GM12873 (cell line): ENCODE data around the gene RALGAPB.
A peak's percentile ranks its signal among the peaks of the same experiment; 100 is the strongest.

Experiments used
- TF ChIP-seq, protein P1 (sequence below): IDR thresholded peaks from 2 replicates; pipeline ENCODE4 v1.5.1; 2012; ENCODE audit warnings: low read depth, mild to moderate bottlenecking, moderate library complexity, low read length, control low read depth; ENCODE audit not compliant: insufficient read depth; ENCODE audit errors: missing control alignments

RALGAPB gene

DNA sequence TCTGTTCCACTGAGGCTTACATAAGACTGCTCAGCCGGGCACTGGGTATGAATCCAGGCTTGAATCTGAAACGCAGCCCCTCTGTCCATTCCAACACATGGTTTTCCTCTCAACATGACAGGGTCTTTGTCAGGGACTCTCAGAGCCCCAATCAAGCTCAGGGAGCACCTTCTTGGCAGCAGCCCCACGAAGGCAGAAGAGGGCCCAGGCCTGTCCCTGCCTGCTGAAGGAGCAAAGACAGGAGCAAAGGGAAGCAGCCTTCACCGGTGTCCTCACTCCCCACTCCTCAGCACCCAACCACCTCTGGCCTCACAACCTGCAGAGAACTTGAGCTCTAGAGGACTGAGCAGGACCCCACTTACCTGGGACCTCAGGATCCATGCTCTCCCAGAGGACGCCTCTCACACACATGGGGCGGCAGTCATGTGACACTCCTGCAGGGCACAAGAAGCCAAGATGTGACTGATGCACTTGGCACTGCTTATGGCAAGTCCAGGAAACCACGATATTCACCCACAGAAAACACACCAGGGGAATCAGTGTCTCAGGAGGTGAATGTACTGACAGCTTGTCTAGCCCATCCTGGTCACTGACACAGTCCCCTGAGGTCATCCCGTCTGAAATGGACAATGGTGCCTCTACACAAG is 41.8 kb upstream of the RALGAPB start:
- TF ChIP-seq, protein P1, sequence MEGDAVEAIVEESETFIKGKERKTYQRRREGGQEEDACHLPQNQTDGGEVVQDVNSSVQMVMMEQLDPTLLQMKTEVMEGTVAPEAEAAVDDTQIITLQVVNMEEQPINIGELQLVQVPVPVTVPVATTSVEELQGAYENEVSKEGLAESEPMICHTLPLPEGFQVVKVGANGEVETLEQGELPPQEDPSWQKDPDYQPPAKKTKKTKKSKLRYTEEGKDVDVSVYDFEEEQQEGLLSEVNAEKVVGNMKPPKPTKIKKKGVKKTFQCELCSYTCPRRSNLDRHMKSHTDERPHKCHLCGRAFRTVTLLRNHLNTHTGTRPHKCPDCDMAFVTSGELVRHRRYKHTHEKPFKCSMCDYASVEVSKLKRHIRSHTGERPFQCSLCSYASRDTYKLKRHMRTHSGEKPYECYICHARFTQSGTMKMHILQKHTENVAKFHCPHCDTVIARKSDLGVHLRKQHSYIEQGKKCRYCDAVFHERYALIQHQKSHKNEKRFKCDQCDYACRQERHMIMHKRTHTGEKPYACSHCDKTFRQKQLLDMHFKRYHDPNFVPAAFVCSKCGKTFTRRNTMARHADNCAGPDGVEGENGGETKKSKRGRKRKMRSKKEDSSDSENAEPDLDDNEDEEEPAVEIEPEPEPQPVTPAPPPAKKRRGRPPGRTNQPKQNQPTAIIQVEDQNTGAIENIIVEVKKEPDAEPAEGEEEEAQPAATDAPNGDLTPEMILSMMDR, result no peak

DNA sequence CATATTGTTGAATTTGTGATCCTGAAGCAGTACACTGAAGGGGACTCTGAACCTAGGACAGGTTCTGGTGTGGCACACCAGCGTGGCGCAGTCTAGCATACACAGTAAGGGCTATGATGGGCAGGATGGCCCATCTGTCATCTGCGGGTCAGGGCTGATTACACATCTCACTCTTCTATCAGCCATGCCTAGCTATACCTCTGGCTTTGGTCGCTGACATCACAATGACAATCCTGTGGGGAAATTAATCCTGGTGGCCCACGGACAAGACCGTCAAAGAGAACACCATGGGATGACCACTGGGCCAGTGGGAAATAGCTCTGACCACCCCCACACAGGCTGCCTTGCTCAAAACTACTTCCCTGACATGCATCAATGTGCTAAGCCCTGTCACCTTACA is 40.4 kb upstream of the RALGAPB start:
- TF ChIP-seq, protein P1, result no peak

DNA sequence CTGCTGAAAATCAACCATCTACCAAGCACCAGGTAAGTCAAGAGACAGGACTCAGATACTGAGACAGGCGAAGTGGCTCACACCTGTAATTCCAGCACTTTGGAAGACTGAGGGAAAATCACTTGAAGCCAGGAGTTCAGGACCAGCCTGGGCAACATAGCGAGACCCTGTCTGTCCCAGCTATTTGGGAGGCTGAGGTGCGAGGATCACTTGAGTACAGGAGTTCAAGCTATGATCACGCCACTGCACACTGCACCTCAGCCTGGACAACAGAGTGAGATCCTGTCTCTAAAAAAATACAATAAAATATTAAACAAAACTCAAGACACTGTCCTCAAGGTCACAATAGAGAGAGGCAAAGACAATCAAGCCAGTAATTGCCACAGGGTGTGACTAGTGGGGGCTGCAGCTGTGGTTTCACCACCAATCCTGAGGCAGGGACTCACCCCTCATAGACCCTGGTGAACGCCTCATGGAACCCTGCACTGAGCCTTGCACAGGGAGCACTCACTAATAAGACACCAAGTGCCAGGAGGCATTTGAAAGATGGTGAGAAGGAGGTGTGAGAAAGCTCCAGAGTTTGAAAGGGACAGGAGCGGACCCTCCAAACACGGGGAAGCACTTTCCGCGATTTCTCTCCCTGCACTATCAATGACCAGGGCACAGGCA is 39.2 kb upstream of the RALGAPB start:
- TF ChIP-seq, protein P1, result no peak

DNA sequence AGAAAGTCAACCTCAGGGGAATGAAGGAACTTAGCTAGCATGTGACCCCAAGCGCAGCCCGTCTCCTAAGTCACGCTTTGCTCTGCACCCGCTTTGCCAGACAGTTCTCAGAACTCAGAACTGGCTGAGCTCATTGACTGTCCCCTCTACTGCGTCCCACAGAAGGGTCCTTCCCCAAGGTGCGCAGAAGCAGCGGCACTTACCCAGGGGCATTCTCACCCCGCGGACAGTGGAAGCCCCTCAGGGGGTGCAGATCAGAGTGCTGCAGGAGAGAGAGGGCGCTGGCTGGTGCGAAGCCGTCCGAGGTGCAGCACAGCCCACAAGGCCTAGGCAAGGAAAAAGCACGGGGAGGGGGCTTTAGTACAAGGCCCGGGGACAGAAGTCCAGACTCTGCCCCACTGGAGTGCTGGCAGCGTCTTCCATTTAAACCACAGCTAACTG is 38.3 kb upstream of the RALGAPB start:
- TF ChIP-seq, protein P1, result no peak

DNA sequence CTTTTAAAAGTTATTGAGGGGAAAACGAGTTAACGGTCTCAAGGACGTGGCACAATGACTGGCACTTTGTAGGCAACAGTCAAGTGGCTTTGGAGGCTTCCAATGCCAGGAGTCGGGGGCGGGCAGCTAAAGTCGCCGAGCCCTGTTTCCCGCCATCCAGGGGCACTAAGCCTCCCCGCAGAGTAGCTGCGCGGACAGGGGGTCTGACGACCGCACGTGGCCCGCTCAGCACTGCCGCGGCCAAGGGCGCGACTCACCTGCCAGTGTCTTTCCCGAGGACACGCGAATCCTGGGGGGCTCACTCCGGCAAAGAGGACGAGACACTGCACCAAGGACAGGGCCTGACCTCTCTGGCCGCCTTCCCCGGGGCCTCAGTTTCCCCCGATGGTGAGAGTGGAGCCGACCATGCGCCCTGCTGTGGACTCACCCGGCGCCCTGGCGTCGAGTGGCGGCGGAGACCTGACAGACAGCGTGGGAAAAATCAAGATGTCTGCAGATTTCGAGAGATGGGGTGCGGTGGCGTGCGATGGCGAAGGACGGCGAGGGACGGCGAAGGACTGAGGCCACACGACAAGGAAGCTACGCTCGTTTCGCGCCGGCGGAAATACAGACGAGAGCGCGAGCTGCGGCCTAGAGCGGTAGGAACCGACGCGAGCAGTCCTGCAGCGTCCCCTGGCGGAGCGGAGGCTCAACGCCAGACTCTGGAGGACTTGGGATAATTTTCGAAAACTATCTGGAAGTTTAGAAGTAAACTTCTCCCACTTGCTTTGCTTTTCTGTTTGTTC is 37.7 kb upstream of the RALGAPB start, which contains the start of gene SNHG17:
TSS of gene SNHG17 (minus strand) at position 559 of the 785 bp plus-strand sequence.
- TF ChIP-seq, protein P1, result peak; percentile 100

DNA sequence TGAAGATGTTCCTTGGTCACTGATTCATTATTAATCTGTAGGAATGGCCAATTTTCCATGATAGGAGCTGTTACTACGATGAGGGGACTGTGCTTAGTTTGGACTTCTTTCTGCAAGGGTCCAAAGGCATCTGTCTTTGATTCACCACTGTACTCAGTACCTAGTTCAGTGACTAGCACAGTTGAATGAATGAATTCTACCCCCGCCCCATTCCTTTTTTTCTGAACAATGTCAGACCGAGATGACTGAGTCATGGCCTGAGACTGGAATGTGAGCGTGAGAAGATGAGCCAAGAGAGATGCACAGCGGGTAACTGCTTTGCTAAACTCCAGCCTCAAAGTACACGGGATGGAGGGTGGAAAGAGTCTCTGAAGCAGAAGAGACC is 37.1 kb upstream of the RALGAPB start:
- TF ChIP-seq, protein P1, result no peak

DNA sequence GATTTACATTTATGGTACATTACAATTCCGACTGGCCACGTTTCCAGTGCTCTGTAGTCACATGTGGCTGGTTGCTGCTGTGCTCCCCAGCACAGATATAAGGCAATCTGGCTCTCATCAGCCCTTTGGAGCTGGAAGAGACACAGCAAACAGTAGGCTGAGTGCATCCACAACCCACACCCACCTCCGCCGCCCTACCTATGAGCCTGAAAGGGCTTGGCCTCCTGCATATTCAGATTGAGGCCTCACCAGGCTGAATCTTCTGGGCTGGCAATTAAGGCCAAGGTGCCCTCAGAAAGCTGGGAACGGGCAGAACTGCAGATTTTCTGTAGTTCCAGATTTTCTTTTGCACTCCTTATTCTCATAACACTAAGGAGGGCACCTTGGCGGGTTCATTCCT is 34.8 kb upstream of the RALGAPB start:
- TF ChIP-seq, protein P1, result no peak
